K562 (cell line): ENCODE results near the gene SMIM36. TPM values are rescaled to one million over a fixed set of nuclear protein-coding genes. Genes with fewer than 3 reads are reported as not detected.

Source experiments
- ATAC-seq: fragments of 200-7000 bp; cut with Tn5 transposase; 3 replicates; pipeline ENCODE4 v1.9.1; 2020; ENCODE audit warnings: moderate library complexity
- BruUV-seq: library from RNA; stranded (reverse); fragments of 400-500 nt; replicated peaks from 2 replicates; lab custom pipeline; 2021; lab: Mats Ljungman, UMichigan
- CTCF ChIA-PET: fragments of 300-600 bp; formaldehyde crosslinking; extraction: SDS; loops from one replicate; lab custom pipeline; 2021; ENCODE audit warnings: low intra/inter-chr PET ratio; lab: Yijun Ruan, JAX
- POLR2A ChIA-PET: fragments of 300-600, 350-650 bp; sonication (Branson Sonifier 250); formaldehyde crosslinking; extraction: SDS; loops from one replicate; lab custom pipeline; 2021; ENCODE audit warnings: antibody characterized with exemption, inconsistent platforms; lab: Yijun Ruan, JAX
- DNase-seq, 4 experiments: peaks; one replicate each; pipeline versions ENCODE4 v3.0.0 to v3.0.0-alpha.2; 2011 to 2018; ENCODE audit warnings: low spot score in 3 of 4, mixed read lengths in 3 of 4; ENCODE audit errors: extremely low read depth in 1 of 4
- FAIRE-seq: peaks from 2 replicates; lab custom pipeline; 2011; peaks lifted over from hg19 to GRCh38; lab: Jason Lieb, UNC
- H2AFZ ChIP-seq: 2 replicates; pipeline ENCODE4 v1.6.0; 2011; ENCODE audit warnings: low read depth, low read length, control low read depth, inconsistent platforms
- H3K27ac ChIP-seq: fragments of 200-600 bp; 3 replicates; pipeline ENCODE4 v1.8.0; 2011; ENCODE audit warnings: low read depth, mild to moderate bottlenecking, control low read depth, inconsistent platforms, low read length, moderate library complexity, mixed read lengths; ENCODE audit errors: extremely low read depth
- H3K27me3 ChIP-seq, 2 experiments: fragments of 300-600 bp in 1 of 2; 2 replicates in 1 of 2; 3 replicates in 1 of 2; pipeline versions ENCODE4 v1.6.0 to v1.8.0; 2011; ENCODE audit warnings: inconsistent platforms in 2 of 2, low read length in 2 of 2, mild to moderate bottlenecking in 1 of 2, mixed read lengths in 1 of 2, moderate library complexity in 1 of 2; ENCODE audit not compliant: control insufficient read depth in 2 of 2, insufficient read depth in 2 of 2
- H3K36me3 ChIP-seq: fragments of 300-600 bp; 3 replicates; pipeline ENCODE4 v1.8.0; 2011; ENCODE audit warnings: mild to moderate bottlenecking, low read length, inconsistent platforms; ENCODE audit not compliant: control insufficient read depth, insufficient read depth
- H3K4me1 ChIP-seq, 2 experiments: fragments of 200-600 bp in 1 of 2; replicated peaks in 1 of 2; 2 replicates in 1 of 2; 3 replicates in 1 of 2; pipeline versions ENCODE4 v1.5.1 to v1.8.0; 2011; ENCODE audit warnings: inconsistent platforms in 2 of 2, low read length in 2 of 2, mild to moderate bottlenecking in 1 of 2, mixed read lengths in 1 of 2, moderate library complexity in 1 of 2; ENCODE audit not compliant: control insufficient read depth in 2 of 2, insufficient read depth in 2 of 2
- H3K4me2 ChIP-seq: 2 replicates; pipeline ENCODE4 v1.6.1; 2011; ENCODE audit warnings: low read length, control low read depth, inconsistent platforms, mixed read lengths; ENCODE audit not compliant: insufficient read depth
- H3K4me3 ChIP-seq: fragments of 200-600 bp; sonication (generic), shearing (Covaris generic); 2 replicates; pipeline ENCODE4 v1.5.1; 2016; ENCODE audit warnings: control low read depth, inconsistent platforms
- H3K79me2 ChIP-seq: fragments of 200-600 bp; 3 replicates; pipeline ENCODE4 v1.8.0; 2011; ENCODE audit warnings: low read length, inconsistent platforms; ENCODE audit not compliant: control insufficient read depth, insufficient read depth
- H3K9ac ChIP-seq, 2 experiments: 2 replicates each; pipeline versions ENCODE4 v1.6.0 to v1.6.1; 2011; ENCODE audit warnings: low read depth in 2 of 2, low read length in 2 of 2, control low read depth in 1 of 2, inconsistent platforms in 1 of 2, mild to moderate bottlenecking in 1 of 2, mixed read lengths in 1 of 2; ENCODE audit not compliant: insufficient read depth in 1 of 2
- H3K9me1 ChIP-seq: one replicate; pipeline ENCODE4 v1.6.0; 2011; ENCODE audit warnings: inconsistent platforms, mild to moderate bottlenecking, low read length, moderate library complexity; ENCODE audit not compliant: control insufficient read depth, insufficient read depth
- H3K9me3 ChIP-seq: replicated peaks from 2 replicates; pipeline ENCODE4 v1.5.1; 2011; ENCODE audit warnings: low read depth, low read length, inconsistent platforms; ENCODE audit not compliant: control insufficient read depth, insufficient read depth
- H4K20me1 ChIP-seq: replicated peaks from 2 replicates; pipeline ENCODE4 v1.6.1; 2011; ENCODE audit warnings: low read length, inconsistent platforms, mixed read lengths; ENCODE audit not compliant: control insufficient read depth, insufficient read depth
- ARID2 ChIP-seq: fragments of 450-650 bp; IDR thresholded peaks from 2 replicates; pipeline ENCODE4 v1.6.1; 2017; ENCODE audit warnings: antibody characterized with exemption, mild to moderate bottlenecking
- CC2D1A ChIP-seq: fragments of 450-650 bp; IDR thresholded peaks from 2 replicates; pipeline ENCODE4 v1.6.1; 2017; ENCODE audit warnings: mild to moderate bottlenecking
- CHD1 ChIP-seq: fragments of 200-600 bp; sonication (generic); IDR thresholded peaks from one replicate; pipeline ENCODE4 v1.6.1; 2012; ENCODE audit warnings: mild to moderate bottlenecking, moderate library complexity, low read length, inconsistent platforms
- CHD4 ChIP-seq: fragments of 200-600 bp; sonication (generic); IDR thresholded peaks from 3 replicates; pipeline ENCODE4 v1.6.1; 2012; ENCODE audit warnings: low read depth, mild to moderate bottlenecking, mixed read lengths, low read length, inconsistent platforms; ENCODE audit not compliant: insufficient read depth, insufficient replicate concordance, poor library complexity, severe bottlenecking
- FOXM1 ChIP-seq, 2 experiments: fragments of 450-650 bp in 1 of 2; sonication (generic) in 1 of 2; formaldehyde crosslinking in 1 of 2; IDR thresholded peaks; 2 replicates each; pipeline versions ENCODE4 v1.6.1 to v1.9.0; 2017 to 2022; ENCODE audit warnings: low read depth in 2 of 2, mild to moderate bottlenecking in 2 of 2, missing genetic modification reagents in 1 of 2, moderate library complexity in 1 of 2
- RBM25 ChIP-seq: fragments of 200-400 bp; formaldehyde crosslinking; IDR thresholded peaks from 2 replicates; pipeline ENCODE4 v1.6.1; 2018; ENCODE audit warnings: low read length, low read depth, moderate library complexity; ENCODE audit not compliant: severe bottlenecking
- RNF2 ChIP-seq: sonication (generic); IDR thresholded peaks from 2 replicates; pipeline ENCODE4 v1.6.1; 2016
- STAG1 ChIP-seq: sonication (generic); formaldehyde crosslinking; IDR thresholded peaks from 2 replicates; pipeline ENCODE4 v1.5.0; 2020; ENCODE audit warnings: missing genetic modification reagents, borderline replicate concordance
- ZNF561 ChIP-seq: fragments of 450-650 bp; formaldehyde crosslinking; conservative IDR thresholded peaks from 2 replicates; pipeline ENCODE4 v1.4.0; 2020; ENCODE audit warnings: mild to moderate bottlenecking, moderate library complexity
- WGBS: fragments of 100-300 bp; shearing (Covaris generic); methylation state at CpG from one replicate; pipeline ENCODE4 v1.1.6; 2016; ENCODE audit warnings: low coverage, mixed read lengths; ENCODE audit not compliant: insufficient coverage; ENCODE audit errors: missing lambda C conversion rate; 5-methylcytosine and 5-hydroxymethylcytosine counted together
- in situ Hi-C: fragments of 300-500 bp; cut with MboI; formaldehyde crosslinking; loops from 4 replicates; pipeline ENCODE4 v1.15.0; 2018; ENCODE audit warnings: inconsistent platforms, mixed read lengths
- intact Hi-C: fragments of 100-400 bp; cut with micrococcal nuclease; formaldehyde crosslinking; loops from 2 replicates; pipeline ENCODE4 v1.14.2; 2022
- polyA plus RNA-seq, 8 experiments: library from polyadenylated mRNA; depleted of rRNA in 4 of 8; stranded (reverse) in 5 of 8; unstranded in 3 of 8; fragments of >200 nt; fragmentation: Nextera tagmentation in 2 of 8; fragmentation: Illumina TruSeq in 1 of 8; extraction: Ambion mirVana in 2 of 8; extraction: Trizol in 1 of 8; gene quantifications; 2 replicates each; pipeline versions ENCODE4 v1.2.1 to v1.2.3, GENCODE V29; 2011 to 2014; ENCODE audit warnings: inconsistent platforms in 1 of 8, missing spikeins in 1 of 8
- total RNA-seq, 7 experiments: library from RNA; depleted of rRNA in 6 of 7; stranded (reverse); fragments of >200 nt in 6 of 7; fragmentation: Illumina TruSeq in 2 of 7; extraction: Trizol in 2 of 7; gene quantifications; 2 replicates each; pipeline versions ENCODE4 v1.2.1 to v1.2.3, GENCODE V29; 2011 to 2021; ENCODE audit warnings: low replicate concordance in 1 of 7
- TF ChIP-seq, protein P1 (sequence below): fragments of 450-650 bp; formaldehyde crosslinking; IDR thresholded peaks from 2 replicates; pipeline ENCODE4 v1.4.0; 2020; ENCODE audit warnings: mild to moderate bottlenecking, moderate library complexity
- TF ChIP-seq, protein P2 (sequence below): fragments of 250-450 bp; sonication (Bioruptor Pico); IDR thresholded peaks from 2 replicates; pipeline ENCODE4 v1.5.0; 2020; ENCODE audit warnings: mild to moderate bottlenecking
- TF ChIP-seq, protein P3 (sequence below): sonication (generic); IDR thresholded peaks from 2 replicates; pipeline ENCODE4 v1.6.1; 2016

The SMIM36 gene
- total and polyA plus RNA-seq, 9 of the 15 experiments (the other 6 are each of a cell fraction or from before 2014, with no cell fraction given) = not detected

DNA sequence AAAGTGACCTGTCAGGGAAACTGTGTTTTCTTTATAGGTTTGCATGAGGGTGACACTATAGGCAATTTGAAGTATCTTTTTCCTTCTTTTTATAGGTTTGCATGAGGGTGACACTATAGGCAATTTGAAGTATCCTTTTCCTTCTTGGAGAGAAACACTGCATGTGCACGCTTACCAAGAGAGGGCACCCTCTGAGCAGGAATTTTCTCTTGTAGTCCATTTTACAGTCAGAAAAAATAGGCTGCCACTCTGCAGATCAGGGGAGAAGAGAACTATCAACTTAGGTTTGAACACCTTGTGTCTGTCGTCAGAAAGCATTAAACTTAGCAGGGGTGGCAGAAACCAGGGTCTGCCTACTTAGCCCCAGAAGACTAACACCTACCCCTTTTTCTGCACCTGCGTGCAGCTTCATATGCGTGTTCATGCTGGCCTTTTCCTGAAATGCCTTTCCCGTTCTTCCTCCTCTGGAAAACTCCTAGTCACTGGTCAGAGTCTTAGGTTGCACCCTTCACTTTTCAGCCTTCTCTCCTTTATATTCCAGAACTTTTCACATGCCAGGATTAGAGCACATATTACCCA, 16.4 kb upstream of the SMIM36 start (continued):
- TF ChIP-seq, protein P1, sequence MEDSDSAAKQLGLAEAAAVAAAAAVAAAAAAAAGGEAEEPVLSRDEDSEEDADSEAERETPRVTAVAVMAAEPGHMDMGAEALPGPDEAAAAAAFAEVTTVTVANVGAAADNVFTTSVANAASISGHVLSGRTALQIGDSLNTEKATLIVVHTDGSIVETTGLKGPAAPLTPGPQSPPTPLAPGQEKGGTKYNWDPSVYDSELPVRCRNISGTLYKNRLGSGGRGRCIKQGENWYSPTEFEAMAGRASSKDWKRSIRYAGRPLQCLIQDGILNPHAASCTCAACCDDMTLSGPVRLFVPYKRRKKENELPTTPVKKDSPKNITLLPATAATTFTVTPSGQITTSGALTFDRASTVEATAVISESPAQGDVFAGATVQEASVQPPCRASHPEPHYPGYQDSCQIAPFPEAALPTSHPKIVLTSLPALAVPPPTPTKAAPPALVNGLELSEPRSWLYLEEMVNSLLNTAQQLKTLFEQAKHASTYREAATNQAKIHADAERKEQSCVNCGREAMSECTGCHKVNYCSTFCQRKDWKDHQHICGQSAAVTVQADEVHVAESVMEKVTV (CRISPR knock-in tag) = peak; percentile 93
- TF ChIP-seq CC2D1A (peak; percentile 55; the same call in 1 of the 2 replicates), STAG1 (CRISPR knock-in tag) (peak; percentile 50; the same call in 1 of the 2 replicates), ARID2 (peak; percentile 51; the same call in 1 of the 2 replicates)
- TF ChIP-seq, all 486 proteins: peak for 9

DNA sequence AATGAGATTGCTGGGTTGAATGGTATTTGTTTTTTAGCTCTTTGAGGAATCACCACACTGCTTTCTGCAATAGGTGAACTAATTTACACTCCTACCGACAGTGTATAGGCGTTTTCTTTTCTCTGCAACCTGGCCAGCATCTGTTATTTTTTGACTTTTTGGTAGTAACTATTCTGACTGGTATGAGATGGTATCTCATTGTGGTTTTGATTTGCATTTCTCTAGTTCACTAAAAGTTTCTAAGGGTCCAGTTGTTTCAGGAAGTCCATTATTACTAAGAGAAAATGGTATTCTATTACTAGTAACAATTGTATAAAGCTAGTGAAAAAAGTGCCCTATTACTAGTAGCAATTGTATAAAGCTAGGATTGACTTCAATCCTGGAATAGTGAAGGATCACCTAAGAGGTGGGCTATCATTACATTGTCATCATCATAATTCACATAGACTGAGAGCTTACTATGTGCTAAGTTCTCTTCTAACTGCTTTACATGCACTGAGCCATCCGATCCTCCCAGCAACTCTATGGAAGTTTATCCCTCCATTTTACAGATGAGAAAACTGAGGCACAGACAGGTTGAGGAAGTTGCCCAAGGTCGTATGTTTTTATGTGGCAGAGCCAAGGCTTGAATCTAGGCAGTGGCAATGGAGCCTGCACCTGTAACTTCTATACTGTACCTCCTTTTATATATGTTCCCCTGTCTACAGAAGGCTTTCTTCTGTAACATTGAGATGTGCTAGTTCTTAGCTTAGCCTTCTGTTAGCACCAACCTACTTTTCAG, 13.4 kb upstream of the SMIM36 start:
- no TSS peak for BruUV-seq
- DNase-seq = no peak
- peaks cover 0 to 3% of the 10 kb centered on the region in 2 experiments; a peak in 2 of 5 replicates for H3K27me3 ChIP-seq
- H4K20me1 ChIP-seq = no peaks in the 10 kb centered on the region
- ChIA-PET CTCF (no interaction called here), POLR2A (no interaction called here)
- no peak overlapping the region for H3K27ac ChIP-seq
- H3K9ac ChIP-seq = no peak overlapping the region
- 3% methylated on average over 4 of the region's 4 CpGs for WGBS
- H3K4me3 ChIP-seq = no peak overlapping the region
- H3K36me3 ChIP-seq = no peaks in the 10 kb centered on the region
- H3K9me3 ChIP-seq = no peaks in the 10 kb centered on the region
- no peaks in the 10 kb centered on the region for H3K9me1 ChIP-seq
- in situ Hi-C loops = loop anchor here (5.0 to 25.0 kb wide), 6 partner anchors 78 to 948 kb away; no protein-coding TSS in a partner anchor
- no peak overlapping the region for H2AFZ ChIP-seq
- no peak overlapping the region for H3K4me2 ChIP-seq
- no peaks in the 10 kb centered on the region for H3K4me1 ChIP-seq
- no peaks in the 10 kb centered on the region for H3K79me2 ChIP-seq
- intact Hi-C loops = loop anchor here (5.0 to 10.0 kb wide), 3 partner anchors 208 to 953 kb away; no protein-coding TSS in a partner anchor
- FAIRE-seq = no peak
- ATAC-seq = no peak
- TF ChIP-seq RNF2 (no peak), RBM25 (peak; percentile 68), FOXM1 (IDR thresholded peaks at IDR 0.05; ENCODE audit: low read depth) (no peak), FOXM1 (CRISPR knock-in tag; IDR thresholded peaks at IDR 0.05; ENCODE audit: low read depth) (no peak), CHD4 (peak; percentile 48), ZNF561 (CRISPR knock-in tag) (no peak), CHD1 (no peak)
- TF ChIP-seq, protein P2, sequence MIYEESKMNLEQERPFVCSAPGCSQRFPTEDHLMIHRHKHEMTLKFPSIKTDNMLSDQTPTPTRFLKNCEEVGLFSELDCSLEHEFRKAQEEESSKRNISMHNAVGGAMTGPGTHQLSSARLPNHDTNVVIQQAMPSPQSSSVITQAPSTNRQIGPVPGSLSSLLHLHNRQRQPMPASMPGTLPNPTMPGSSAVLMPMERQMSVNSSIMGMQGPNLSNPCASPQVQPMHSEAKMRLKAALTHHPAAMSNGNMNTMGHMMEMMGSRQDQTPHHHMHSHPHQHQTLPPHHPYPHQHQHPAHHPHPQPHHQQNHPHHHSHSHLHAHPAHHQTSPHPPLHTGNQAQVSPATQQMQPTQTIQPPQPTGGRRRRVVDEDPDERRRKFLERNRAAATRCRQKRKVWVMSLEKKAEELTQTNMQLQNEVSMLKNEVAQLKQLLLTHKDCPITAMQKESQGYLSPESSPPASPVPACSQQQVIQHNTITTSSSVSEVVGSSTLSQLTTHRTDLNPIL (CRISPR knock-in tag) = no peak
- TF ChIP-seq, protein P3, sequence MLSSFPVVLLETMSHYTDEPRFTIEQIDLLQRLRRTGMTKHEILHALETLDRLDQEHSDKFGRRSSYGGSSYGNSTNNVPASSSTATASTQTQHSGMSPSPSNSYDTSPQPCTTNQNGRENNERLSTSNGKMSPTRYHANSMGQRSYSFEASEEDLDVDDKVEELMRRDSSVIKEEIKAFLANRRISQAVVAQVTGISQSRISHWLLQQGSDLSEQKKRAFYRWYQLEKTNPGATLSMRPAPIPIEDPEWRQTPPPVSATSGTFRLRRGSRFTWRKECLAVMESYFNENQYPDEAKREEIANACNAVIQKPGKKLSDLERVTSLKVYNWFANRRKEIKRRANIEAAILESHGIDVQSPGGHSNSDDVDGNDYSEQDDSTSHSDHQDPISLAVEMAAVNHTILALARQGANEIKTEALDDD = no peak
